Epidermal melanocyte (primary cell): Measurements from ENCODE around the gene NME7.

ENCODE experiments used
- DNase-seq: peaks from one replicate; pipeline ENCODE4 v3.0.0; 2011; ENCODE audit warnings: low spot score; ENCODE audit not compliant: insufficient read length

The NME7 gene

GRCh38 chr1:169090308-169090899 lies 277.2 kb downstream of the NME7 start:
- no peak for DNase-seq

GRCh38 chr1:169089776-169090175 lies 277.8 kb downstream of the NME7 start:
- no peak for DNase-seq

GRCh38 chr1:169087876-169088275 lies 279.7 kb downstream of the NME7 start:
- no peak for DNase-seq

GRCh38 chr1:169086603-169087455 lies 280.8 kb downstream of the NME7 start:
- DNase-seq: no peak

- DNase-seq: no peak
Measured at GRCh38 chr1:169085911-169086310, 281.7 kb downstream of the NME7 start.
